Kidney glomerular epithelial cell (primary cell): ENCODE measurements around the gene SERPINB6.
"Not testable (repeated sequence)": the region's sequence is repeated elsewhere in the genome, so short reads cannot be mapped to it uniquely, and the experiment has no call there.

ENCODE experiments used
- DNase-seq: peaks from one replicate; lab custom pipeline; 2025; lab: John Stamatoyannopoulos, UW

The SERPINB6 gene

DNA sequence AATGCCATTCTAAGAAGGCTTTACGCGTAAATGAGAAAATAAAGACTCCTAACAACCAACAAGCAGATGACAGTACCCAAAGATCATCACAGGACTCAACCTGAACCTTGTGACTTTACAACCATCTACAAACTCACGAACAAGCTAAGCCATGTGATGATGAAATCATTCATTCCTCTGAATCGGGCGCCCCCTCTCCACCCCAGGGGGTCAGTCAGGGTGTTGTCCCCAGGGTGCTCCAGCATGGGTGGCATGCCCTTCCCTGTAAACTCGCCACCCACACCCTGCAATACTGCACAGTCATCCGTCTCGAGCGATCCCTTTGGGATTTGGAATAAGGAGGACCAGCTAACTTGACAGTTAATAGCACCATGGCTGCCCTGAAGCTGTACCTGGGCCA lies 12.6 kb downstream of the SERPINB6 start:
- no peak for DNase-seq

DNA sequence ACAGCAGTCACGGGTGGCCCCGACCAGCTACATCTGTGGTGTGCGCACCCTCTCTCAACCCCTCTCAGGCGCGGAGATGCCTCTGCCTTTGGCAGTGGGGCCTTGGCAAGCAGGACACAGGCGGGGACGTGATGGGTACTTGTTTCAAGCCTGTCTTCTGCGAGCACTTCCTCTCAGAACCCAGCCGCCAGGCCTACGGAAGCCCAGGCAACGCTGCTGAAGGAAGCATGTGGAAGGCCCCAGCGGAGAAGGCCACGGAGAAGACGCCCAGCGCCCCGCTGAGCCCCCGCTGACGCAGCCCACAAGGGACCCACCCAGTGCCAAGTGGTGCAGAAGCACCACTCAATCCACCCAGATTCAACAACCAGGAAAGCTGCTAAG lies 13.0 kb downstream of the SERPINB6 start:
- no peak for DNase-seq

DNA sequence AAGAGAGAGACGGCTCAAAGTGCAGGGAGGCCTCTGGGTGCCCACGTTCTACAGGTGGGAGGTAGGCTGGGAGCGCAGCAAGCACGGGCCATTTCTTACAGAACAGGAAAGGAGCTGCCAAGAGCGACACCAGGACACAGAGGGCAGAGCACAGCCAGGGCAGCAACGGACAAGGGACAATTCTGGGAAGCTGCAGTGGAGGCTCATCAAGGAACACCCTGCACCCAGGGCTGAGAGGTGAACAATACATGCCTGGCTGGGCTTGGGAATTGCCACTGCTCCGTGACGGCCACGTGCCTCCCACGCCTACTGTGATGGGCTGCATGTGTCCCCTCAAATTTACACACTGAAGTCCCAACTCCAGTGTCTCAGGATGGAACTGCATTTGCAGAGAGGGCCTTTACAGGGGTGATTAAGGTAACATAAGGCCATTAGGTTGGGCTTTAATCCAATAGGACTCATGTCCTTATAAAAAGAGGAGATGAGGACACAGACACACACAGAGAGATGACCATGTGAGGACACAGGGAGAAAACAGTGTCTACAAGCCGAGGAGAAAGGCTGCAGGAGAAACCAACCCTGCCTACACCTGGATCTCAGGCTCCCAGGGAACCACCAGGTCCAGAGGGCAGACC lies 13.6 kb downstream of the SERPINB6 start:
- no peak for DNase-seq

DNA sequence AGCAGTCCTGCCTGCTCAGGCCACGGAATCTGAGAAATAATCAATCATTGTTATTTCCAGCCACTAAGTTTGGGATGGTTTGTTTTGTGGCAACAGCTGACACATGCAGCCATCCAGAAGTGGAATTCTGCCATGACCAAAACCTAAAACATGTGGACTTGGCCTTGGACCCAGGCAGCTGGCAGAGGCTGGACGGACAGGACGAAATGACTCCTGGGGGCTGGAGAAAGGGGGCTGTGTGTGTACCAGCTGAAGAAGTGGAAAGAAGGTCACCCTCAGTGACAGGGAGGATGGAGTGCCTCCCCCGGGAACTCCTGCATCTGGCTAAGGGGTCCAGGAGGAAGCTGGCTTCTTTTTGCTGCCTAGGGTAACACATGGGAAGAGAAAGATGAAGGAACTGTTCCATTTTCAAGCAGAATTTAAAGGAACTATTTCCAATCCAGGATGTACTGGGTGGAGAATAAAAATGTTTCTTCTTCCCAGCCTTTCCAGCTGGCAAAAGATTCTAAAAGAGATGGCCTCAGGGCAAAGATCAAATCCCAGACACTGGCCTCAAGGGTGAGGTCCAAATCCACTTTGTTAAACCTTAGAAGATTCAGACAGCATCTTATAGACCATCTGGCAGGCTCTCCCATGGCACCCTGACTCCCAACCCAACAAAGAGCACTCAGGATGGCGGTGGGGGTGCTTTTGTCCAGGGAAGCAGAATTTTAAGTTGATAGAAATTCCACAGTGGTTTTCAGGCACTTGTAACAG lies 14.3 kb downstream of the SERPINB6 start:
- no peak for DNase-seq

DNA sequence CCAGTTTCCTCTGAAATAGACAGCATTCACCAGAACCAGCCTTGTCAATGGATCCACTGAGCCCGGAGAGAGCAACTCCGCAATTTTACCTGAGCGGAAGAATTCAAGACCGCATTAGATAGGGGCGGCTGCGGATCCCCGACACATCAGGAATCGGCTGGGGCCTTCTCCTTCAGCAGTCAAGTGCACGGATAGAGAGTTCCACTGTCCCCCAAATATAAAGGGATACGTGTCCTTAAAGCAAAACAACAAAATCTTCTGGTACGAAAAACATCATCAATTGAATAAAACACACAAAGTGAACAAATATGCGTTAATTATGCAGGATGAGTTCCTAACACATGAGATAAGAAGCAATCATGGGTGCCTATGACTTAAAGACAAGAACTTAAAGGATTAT lies 18.3 kb downstream of the SERPINB6 start:
- no peak for DNase-seq

DNA sequence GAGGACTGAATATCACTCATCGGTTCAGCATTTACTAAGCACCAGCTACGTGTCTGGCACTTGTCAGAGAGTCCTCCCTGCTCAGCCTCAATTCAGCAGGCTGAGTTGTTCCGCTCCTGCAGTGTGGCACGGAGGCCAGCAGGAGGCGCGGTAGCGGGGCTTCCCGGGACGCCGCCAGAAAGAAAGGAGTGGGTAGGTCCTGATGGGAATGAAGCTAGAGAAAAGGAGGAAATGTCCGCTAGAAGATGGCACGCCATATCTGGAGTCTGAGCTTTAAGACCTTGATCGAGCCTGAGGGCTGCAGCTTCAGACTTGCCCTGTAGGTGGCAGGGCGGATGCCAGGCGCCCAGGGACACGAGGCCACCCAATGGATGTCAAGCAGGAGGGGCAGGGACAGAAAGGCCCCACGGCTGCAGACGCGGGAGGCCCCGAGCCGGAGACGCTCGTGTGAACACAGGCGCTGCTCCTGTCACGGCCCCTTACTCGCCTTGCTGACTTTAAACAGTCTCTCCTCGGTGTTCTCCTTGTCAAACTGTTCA lies 18.7 kb downstream of the SERPINB6 start:
- peak; percentile 85 for DNase-seq

DNA sequence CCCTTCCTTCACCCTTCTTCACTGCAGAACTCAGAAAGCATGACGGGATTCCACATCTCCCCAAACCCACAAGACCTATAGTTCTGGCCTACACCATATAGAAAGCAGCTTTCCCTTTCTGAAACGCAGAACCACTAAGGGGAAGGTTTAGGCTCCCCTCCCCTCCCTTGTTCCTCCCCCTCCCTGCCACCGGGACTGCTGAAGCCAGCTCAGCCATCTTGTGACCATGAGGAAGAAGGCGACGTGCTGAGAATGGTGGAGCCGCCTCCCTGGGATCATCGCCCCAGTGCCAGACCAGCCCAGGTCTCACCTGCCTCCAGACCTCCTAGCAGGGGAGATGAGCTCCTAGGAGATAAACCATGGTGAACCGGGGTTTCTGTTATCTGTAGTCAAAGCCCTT lies 19.6 kb downstream of the SERPINB6 start:
- no peak for DNase-seq

DNA sequence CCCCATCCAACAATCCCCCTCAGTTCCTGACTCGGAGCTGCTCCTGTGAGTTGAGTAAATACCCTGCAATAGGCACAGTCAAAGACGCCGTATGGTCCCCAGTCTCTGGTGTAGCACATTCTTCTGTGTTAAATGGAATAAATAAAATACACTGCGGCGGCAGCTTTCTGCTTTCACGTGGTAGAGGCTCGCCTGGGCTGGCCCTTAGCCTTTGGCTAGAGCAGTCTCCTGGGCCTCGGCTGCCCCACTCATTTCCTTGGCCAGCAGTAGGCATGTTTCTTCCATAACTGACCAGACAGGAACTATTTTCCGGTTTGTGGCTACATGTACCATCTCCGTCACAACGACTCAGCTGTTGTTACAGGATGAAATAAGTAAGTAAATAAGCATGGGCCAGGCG lies 20.7 kb downstream of the SERPINB6 start:
- DNase-seq = no peak

DNA sequence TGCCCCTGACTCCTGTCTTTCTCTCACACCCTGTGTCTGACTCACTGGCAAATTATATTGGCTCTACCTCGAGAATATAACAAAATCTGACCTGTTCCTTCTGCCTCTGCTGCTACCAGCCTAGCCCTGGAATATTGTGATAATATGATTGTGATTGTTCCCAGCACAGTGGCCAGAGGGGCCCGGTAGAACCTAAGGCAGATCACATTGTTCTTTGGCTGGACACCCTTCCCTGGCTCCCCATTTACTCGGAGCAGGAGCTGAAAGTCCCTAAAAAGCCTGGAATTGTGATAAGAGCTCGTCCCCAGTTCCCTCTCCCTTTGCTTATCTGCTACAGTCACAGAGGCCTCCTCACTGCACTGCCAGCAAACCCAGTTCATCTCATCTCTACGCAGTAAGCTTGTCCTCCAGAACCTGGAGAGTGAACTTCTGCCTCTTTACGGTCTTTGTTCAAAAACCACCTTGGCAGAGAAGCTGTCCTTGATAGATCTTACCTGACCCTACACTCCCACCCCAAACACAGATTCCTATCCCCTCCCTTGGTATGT lies 21.8 kb downstream of the SERPINB6 start:
- no peak for DNase-seq

DNA sequence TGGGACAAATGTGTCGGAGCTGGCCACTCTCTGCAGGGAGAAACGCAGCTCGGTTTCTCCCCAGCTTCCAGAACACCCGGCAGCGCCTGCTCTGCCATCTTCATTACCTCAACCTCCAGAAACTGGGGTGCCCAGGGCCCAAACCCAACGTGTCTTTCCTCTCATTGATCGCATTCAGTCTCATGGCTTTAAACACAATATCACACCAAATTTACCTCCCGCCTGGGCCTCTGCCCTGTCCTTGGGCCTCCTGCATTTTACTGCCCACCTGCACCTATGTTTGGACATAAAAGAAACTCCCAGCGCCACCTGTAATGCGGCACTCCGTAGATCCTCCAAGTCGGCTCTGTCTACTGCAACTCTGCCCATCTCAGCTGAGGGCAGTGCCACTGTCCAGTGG lies 22.2 kb downstream of the SERPINB6 start:
- DNase-seq = no peak

DNA sequence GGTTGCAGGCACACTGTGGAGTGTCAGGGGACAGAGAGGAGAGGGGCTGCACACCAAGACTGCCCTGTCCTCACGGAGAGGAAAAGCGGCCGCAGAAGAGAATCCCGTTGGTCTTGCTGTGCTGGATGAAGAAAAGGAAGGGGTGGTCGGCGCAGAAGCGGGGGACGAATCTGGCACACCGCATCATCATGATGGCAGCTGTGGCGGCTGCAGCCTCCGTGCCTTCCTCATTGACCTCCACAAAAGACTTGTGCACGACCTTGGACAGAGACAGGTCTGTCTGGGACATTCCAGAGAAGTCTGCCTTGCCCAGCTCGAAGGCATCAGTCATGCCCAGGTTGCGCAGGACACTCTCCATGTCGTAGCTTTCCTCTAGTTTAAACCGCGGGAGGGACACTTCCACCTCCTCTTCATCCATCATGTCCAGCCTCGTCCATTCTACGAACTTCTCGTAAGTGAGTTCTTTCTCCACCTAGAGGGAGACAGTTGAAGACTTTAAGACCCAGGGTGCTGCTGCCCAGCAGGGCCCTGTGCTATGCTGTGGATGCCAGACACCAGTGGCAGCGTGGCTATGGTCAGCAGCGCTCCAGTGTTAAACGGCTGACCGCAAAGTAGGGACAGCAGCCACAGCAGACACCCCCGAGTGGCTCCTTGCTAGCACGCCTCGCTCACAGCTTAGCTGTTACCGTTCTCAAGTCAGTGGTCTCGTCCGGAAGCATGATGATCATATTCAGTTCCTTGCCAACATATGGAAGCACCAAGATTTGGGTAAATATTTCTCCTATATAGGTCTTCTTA lies 22.9 kb downstream of the SERPINB6 start:
- DNase-seq = no peak

DNA sequence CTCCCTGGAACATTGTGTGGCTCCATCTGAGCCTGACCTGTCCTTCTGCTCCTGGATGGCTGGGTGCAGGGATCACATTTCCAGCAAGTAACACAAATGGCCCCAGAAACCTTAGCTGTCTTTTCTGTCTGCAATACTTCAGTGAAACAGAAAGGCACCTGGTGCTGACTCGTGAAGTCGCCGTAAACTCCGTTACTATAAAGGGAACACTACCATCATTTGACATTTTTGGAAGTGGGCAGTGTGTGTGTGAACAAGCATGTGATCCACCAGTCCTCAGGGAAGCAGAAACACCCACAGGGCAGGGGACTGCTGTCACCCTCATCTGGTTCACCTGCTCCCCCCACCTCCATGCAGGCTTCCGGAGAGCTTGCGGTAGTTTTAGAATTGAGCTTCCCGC lies 23.9 kb downstream of the SERPINB6 start:
- no peak for DNase-seq

DNA sequence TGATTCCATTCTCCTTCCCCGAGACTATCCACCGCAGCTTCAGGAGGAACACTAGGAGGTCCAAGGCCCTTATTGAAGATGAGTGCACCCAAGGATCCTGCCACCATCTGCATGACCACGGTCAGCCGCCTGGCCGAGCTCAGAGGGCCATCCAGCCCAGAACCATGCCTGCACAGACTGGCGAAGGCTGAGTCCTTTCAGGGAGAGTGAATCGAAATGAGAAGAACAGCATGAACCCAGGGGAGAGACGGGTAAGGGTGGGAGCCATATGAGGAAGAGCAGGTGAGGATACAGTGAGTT lies 26.3 kb downstream of the SERPINB6 start:
- no peak for DNase-seq

DNA sequence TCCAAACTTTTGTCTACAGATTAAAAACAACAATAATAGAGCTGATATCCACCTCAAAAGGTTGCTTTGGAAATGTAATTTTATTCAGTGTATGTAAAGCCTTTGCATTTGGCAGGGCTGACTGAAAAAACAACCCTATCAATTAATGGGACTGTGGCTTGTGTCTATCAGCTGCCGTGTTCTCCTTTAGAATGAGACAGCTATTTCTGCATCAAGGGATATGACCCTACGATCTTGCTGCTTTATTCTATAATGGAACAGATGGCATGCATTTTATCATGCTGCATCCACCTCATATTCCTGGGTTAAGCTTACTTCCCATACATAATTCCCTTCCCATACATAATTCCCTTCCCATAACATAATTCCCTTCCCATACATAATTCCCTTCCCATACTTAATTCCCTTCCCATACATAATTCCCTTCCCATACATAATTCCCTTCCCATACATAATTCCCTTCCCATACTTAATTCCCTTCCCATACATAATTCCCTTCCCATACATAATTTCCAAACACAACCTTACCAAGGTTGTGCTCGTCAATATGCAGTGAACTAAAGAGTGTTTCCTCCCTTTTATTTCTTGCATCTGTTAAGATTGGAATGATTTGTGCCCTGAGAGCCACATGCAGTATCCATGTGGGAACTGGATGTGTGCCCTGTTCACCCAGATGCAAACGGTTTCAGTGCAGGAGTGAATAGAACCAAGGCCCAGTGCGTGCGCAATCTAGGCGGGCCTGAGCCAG lies 26.8 kb downstream of the SERPINB6 start:
- DNase-seq = no peak

DNA sequence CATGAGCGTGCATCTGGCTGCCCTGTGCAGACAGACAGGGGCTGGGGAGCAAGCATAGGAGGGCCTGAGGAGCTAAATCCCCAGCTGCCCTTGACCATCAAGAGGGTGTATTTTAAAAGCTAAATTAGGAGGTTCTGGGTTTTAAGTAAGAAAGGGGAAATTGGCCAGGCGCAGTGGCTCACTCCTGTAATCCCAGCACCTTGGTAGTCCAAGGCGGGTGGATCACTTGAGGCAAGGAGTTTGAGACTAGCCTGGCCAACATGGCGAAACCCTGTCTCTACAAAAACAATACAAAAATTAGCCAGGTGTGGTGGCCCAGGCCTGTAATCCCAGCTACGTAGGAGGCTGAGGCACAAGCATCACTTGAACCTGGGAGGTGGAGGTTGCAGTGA lies 27.8 kb downstream of the SERPINB6 start:
- DNase-seq = no peak

DNA sequence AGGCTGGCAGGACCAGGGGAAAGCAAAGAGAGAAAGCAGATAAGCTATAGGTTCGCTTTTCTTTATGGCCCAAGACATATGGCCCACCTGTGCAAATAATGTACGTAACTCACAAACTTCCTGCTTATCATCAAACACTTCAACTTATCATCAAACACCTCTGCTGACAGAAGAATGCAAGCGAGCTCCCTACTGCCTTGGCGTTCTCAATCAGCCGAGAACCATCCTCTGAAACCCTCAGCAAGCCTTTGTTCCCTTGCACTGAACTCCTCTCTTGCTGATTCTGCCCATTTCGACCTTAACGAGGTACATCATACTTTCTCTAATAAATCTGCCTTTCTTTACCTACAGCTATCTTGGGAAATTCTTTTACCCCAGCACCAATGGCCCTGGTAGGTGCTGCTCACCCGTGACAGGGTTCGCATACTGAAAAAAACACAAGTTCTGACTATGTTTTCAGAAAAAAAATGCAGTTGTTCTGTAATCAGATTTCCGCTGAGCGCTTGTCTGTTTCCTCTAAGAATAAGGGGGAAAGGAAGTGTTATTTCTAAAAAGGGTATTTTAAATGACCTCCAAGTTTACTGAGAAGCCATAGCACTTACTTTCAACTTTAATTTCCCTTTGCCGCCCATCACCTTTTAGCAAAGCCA lies 28.3 kb downstream of the SERPINB6 start:
- DNase-seq = no peak

DNA sequence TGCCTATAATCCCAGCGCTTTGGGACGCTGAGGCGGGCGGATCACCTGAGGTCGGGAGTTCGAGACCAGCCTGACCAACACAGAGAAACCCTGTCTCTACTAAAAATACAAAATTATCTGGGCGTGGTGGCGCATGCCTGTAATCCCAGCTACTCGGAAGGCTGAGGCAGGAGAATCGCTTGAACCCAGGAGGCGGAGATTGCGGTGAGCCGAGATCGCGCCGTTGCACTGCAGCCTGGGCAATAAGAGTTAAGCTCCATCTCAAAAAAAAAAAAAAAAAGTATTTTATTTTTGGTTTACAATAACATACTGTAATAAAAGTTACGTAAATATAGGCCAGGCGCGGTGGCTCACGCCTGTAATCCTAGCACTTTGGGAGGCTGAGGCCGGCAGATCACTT lies 29.3 kb downstream of the SERPINB6 start:
- DNase-seq = not testable (repeated sequence)

DNA sequence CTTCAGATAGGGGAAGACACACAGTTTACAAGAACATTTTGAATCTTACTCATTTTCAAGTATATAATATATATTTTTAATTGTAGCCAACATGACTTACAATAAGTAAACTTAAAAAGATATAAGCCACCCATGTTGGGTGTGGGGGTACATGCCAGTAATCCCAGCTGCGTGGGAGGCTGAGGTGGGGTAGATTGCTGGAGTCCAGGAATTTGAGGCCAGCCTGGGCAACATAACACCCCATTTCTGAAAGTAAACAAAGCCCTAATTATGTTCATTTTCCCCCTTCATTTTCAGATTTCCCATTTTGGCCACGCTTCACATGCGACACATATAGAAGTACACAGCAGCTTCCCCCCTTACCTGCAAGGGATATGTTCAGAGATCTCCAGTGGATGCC lies 30.5 kb downstream of the SERPINB6 start:
- no peak for DNase-seq

DNA sequence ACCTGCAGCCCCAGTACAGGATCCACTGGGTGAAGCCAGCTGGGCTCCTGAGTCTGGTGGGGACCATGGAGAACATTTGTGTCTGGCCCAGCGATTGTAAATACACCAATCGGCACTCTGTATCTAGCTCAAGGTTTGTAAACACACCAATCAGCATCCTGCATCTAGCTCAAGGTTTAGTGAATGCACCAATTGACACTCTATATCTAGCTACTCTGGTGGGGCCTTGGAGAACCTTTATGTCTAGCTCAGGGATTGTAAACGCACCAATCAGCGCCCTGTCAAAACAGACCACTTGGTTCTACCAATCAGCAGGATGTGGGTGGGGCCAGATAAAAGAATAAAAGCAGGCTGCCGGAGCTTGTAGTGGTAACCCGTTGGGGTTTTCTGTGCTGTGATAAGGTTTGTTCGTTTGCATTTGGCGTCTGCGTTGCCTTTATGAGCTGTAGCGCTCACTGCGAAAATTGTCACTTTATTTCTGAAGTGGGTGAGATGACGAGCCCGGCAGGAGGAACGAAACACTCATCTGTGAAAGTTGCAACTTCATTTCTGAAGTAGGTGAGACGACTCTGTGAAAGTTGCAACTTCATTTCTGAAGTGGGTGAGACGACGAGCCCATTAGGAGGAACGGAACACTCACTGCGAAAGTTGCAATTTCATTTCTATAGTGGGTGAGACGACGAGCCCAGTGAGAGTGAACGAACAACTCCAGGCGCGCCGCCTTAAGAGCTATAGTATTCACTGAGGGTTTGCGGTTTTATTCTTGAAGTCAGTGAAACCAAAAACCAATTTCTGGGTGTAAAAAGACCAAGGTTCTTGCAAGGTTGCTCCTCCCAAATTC lies 31.1 kb downstream of the SERPINB6 start:
- no peak for DNase-seq

DNA sequence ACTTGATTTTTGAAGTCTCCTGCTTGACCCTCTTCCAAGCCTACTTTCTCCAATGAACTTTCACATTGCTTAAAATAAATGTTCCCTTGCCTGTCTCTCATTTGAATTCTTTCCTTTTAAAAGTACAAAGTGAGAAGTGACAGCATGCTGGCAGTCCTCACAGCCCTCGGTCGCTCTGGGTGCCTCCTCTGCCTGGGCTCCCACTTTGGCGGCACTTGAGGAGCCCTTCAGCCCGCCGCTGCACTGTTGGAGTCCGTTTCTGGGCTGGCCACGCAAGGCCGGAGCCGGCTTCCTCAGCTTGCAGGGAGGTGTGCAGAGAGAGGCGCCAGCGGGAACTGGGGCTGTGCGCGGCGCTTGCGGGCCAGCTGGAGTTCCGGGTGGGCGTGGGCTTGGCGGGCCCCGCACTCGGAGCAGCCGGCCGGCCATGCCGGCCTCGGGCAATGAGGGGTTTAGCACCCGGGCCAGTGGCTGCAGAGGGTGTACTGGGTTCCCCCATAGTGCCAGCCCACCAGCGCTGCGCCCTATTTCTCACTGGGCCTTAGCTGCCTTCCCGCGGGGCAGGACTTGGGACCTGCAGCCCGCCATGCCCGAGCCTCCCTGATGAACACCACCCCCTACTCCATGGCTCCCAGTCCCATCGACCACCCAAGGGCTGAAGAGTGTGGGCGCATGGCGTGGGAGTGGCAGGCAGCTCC lies 31.9 kb downstream of the SERPINB6 start:
- no peak for DNase-seq
